DMS79 (cell line): ENCODE data around the gene NEUROD1.
A peak's percentile ranks its signal among the peaks of the same experiment; 100 is the strongest.
"Not testable (repeated sequence)": the region's sequence is repeated elsewhere in the genome, so short reads cannot be mapped to it uniquely, and the experiment has no call there.

Experiments
- DNase-seq: peaks from one replicate; lab custom pipeline; 2025; lab: John Stamatoyannopoulos, UW

NEUROD1 gene

GRCh38 chr2:181680055-181680936 is at the start of gene NEUROD1:
NEUROD1 (minus strand) TSS chr2:181680517; CDS start chr2:181678860, 1,657 bp downstream.
- no peak for DNase-seq

DNA sequence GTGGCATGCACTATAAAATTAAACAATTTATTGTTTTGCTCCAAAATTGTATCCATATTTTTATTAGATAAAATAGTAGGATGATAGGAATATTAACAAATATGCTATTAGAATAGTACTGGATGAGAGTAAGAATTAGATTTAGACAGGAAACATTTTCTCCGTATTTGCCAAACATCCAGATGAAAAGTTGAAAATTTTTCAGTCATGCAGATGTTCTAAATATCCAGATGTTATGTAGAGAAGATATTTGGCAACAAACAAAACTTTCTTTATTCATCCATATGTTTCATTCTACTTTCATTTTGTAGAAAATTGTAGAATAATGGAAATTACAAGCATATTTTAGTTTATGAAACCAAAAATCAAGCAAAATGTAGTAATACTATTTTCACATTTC is 45.2 kb upstream of the NEUROD1 start:
- DNase-seq, result no peak

DNA sequence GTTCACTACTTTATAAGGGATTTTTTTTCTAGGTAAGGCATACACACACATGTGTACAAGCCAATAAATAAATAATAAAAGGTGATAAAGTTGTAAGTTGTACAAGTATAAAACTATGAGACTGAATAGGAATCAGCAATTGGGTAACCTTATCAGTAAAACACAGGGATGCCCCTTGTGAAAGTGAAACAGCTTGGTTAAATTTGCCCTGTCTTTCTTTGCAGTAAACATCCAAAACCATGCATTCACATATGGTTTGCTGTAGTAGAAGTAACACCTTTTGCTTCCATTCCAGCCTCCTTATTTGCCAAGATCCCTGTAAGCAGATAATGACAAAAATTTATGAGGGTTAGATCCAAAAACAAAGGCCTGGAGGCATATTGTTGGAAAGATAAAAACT is 44.3 kb upstream of the NEUROD1 start:
- DNase-seq, result no peak

GRCh38 chr2:181723731-181724130 is 43.4 kb upstream of the NEUROD1 start:
- DNase-seq, result no peak

- peak; percentile 59 for DNase-seq
Observed at GRCh38 chr2:181715033-181715630, 34.8 kb upstream of the NEUROD1 start.

GRCh38 chr2:181711051-181711450 is 30.7 kb upstream of the NEUROD1 start:
- not testable (repeated sequence) for DNase-seq

- not testable (repeated sequence) for DNase-seq
Observed at GRCh38 chr2:181702519-181702918, 22.2 kb upstream of the NEUROD1 start.

GRCh38 chr2:181698223-181698622 is 17.9 kb upstream of the NEUROD1 start:
- DNase-seq, result no peak

DNA sequence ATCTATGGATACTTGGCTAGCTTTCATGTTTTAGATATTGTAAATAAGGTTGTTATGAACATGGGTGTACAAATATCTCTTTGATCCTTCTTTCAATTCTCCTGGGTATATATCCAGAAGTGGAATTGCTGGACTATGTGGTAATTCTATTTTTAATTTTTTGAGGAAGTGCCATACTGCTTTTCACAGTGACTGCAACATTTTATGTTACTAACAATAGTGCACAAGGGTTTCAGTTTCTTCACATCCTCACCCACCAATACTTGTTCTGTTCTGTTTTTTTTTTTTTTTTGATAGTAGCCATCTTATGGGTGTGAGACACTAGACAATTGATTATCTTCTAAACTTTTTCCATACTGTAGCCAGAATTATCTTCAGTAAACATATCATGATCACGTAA is 17.3 kb upstream of the NEUROD1 start:
- no peak for DNase-seq

DNA sequence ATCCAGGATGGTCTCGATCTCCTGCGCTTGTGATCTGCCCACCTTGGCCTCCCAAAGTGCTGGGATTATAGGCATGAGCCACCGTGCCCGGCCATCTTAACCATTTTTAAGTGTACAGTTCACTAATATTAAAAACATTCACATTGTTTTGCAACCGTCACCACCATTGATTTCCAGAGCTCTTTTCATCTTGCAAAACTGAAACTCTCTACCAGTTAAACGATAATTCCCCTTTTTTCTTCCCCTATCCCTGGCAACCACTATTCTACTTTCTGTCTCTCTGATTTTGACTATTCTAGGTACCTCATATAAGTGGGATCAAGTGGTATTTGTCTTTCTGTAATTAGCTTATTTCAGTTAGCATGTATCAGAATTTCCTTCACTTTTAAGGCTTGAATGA is 16.8 kb upstream of the NEUROD1 start:
- no peak for DNase-seq

GRCh38 chr2:181694271-181694670 is 14.0 kb upstream of the NEUROD1 start:
- DNase-seq, result no peak

DNA sequence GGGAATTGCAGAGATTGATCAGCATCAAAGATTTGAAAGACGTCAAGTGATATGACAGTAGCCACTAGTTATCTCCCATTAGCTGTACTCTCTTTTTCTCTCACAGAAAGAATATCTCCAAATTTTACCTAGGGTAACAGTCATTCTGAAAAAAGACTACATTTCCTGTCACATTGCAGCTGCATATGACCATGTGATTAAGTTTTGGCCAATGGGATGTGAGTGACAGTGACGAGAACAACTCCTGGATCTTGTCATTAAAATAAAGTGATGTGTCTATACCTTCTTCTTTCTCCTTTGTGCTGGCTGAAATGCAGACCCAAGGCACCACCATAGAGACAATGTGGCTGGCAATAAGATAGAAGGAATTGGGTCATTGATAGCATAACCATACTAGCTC is 10.5 kb upstream of the NEUROD1 start:
- DNase-seq, result no peak

GRCh38 chr2:181686576-181687185 is 6.4 kb upstream of the NEUROD1 start:
- DNase-seq, result peak; percentile 35

DNA sequence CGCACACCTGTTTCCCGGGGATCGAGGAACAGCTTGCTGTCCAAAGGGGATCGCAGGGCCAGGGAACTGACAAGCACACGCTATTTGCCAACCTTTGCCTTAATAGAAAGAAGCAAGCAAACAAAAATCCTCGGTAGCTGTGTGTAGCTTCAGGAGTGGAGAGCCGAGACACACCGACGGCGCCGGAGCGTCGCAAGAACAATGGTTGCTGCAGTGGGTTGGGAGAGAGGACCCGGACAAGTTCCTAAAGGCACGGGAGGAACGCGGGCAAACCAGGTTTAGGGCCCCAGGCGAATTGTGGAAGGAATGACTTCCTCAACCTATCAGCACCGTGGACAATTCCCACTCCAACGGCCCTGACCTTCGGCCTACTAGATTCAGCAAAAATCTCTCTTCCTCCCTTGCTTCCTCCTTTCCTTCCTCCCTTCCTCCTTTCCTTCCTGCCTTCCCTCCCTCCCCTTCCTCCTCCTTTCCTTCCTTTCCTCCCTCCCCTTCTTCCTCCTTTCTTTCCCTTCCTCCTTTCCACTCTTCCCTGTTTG is 4.9 kb upstream of the NEUROD1 start:
- DNase-seq, result no peak

- no peak for DNase-seq
Observed at GRCh38 chr2:181684454-181685149, 4.3 kb upstream of the NEUROD1 start.

GRCh38 chr2:181683518-181684453 is 3.5 kb upstream of the NEUROD1 start:
- no peak for DNase-seq

- no peak for DNase-seq
Observed at GRCh38 chr2:181682795-181683517, 2.6 kb upstream of the NEUROD1 start.

GRCh38 chr2:181682026-181682789 is 1.9 kb upstream of the NEUROD1 start:
- DNase-seq, result no peak
